ENCODE measurements around the gene ZNF564. TPM values are rescaled to one million over a fixed set of nuclear protein-coding genes. Genes with fewer than 3 reads are reported as not detected.

Gene ZNF564
- total RNA-seq, 1 donor from 2014 or later = 3.3 TPM

- DNase-seq (ENCODE audit: low read depth) = no peak
- no peak overlapping the region for H3K4me3 ChIP-seq (ENCODE audit: low read depth, low read length)
- TF ChIP-seq, protein P1, sequence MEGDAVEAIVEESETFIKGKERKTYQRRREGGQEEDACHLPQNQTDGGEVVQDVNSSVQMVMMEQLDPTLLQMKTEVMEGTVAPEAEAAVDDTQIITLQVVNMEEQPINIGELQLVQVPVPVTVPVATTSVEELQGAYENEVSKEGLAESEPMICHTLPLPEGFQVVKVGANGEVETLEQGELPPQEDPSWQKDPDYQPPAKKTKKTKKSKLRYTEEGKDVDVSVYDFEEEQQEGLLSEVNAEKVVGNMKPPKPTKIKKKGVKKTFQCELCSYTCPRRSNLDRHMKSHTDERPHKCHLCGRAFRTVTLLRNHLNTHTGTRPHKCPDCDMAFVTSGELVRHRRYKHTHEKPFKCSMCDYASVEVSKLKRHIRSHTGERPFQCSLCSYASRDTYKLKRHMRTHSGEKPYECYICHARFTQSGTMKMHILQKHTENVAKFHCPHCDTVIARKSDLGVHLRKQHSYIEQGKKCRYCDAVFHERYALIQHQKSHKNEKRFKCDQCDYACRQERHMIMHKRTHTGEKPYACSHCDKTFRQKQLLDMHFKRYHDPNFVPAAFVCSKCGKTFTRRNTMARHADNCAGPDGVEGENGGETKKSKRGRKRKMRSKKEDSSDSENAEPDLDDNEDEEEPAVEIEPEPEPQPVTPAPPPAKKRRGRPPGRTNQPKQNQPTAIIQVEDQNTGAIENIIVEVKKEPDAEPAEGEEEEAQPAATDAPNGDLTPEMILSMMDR (conservative IDR thresholded peaks at IDR 0.05; ENCODE audit: low read depth, low read length) = no peak
Observed at GRCh38 chr19:12546068-12546467, 5.2 kb downstream of the ZNF564 start.

DNA sequence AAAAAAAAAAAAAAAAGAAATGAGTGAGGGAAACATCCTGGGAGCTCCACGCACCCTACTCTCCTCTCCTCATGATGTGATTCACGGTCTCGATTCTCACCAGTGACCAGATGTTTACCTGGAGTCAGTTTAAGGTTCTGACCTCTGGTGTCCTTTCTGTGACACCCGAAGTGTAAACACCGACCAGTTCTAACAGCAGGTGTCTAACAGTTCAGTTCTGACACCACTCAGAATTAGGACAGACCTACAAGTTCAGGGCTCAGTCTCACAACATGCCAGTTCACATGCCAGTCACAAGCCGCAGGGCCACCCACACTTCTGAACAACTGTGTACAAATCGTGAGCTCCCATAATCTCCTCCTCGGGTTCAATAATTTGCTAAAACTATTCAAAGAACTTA lies 6.0 kb downstream of the ZNF564 start:
- DNase-seq (ENCODE audit: low read depth) = no peak
- TF ChIP-seq, protein P1 (conservative IDR thresholded peaks at IDR 0.05; ENCODE audit: low read depth, low read length) = no peak
- H3K4me3 ChIP-seq (ENCODE audit: low read depth, low read length) = no peak overlapping the region

DNA sequence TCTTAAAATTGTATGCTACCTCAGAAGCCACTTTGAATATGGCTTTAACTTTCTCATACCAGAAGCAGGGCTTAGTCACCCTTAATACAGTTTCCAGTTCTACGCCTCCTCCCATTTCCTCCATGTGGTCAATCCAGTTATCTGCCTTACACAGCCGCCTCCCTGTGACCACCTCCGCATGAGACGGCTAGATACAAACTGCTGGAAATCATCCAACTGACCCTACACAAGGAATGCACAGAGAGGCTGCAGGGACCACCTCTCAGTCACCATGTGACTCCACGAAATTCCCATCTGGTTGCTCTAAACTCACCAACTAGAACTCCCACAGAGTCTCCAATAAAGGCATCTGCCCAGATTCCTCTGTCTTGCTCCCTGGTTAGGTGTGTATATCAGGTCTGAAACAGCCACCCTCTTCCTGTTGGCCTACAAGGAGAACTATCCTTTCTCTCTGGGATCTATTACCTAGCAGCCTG lies 6.8 kb downstream of the ZNF564 start:
- no peak overlapping the region for H3K4me3 ChIP-seq (ENCODE audit: low read depth, low read length)
- DNase-seq (ENCODE audit: low read depth) = no peak
- TF ChIP-seq, protein P1 (conservative IDR thresholded peaks at IDR 0.05; ENCODE audit: low read depth, low read length) = no peak

DNA sequence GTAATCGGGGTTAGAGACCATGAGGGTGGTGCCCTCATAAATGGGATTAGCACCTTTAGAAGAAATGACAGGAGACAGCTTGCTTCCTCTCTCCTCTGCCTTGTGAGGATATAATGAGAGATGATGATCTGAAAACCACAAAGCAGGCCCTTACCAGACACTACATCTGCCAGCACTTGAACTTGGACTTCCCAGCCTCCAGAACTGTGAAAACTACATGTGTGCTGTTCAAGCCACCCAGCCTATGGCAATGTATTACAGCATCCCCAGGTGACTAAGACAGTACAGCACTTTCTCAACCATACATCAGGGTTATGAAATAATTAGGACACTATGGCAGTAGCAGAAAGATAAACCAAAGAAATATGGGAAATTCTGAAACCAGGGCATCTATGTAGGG lies 7.4 kb downstream of the ZNF564 start:
- no peak for DNase-seq (ENCODE audit: low read depth)
- TF ChIP-seq, protein P1 (conservative IDR thresholded peaks at IDR 0.05; ENCODE audit: low read depth, low read length) = no peak
- no peak overlapping the region for H3K4me3 ChIP-seq (ENCODE audit: low read depth, low read length)

DNA sequence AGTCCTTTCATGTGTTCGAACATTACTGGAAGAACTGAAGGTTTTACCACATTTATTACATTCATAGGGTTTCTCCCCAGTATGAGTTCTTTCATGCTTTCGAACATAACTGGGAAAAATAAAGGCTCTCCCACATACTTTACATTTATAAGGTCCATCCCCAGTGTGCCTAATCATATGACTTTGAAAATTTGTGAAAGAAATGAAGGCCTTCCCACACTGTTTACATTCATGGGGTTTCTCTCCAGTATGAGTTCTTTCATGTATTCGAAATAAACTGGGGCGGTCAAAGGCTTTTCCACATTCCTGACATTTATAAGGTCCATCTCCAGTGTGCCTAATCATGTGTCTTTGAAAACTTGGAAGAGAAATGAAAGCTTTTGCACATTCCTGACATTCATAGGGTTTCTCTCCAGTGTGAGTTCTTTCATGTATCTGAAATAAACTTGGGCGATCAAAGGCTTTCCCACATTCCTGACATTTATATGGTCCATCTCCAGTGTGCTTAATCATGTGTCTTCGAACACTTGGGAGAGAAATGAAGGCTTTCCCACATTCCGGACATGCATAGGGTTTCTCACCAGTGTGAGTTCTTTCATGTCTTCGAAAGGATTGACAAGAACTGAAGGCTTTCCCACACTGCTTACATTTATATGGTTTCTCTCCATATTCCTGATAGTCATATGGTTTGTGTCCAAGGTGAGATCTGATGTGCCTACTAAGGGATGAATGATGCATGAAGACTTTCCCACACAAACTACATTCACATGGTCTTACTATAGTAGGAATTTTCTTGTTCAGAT lies 24.0 kb downstream of the ZNF564 start:
- no peak overlapping the region for H3K4me3 ChIP-seq (ENCODE audit: low read depth, low read length)
- DNase-seq (ENCODE audit: low read depth) = peak; percentile 18
- TF ChIP-seq, protein P1 (conservative IDR thresholded peaks at IDR 0.05; ENCODE audit: low read depth, low read length) = no peak

DNA sequence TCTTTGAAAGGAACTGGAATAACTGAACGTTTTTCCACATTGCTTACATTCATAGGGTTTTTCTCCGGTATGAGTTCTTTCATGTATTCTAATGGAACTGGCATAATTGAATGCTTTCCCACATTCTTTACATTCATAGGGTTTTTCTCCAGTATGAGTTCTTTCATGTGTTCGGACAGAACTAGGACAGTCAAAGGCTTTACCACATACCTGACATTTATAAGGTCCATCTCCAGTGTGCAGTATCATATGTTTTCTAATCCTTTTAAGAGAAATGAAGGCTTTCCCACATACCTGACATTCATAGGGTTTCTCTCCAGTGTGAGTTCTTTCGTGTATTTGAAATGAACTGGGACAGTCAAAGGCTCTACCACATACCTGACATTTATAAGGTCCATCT lies 24.7 kb downstream of the ZNF564 start:
- no peak overlapping the region for H3K4me3 ChIP-seq (ENCODE audit: low read depth, low read length)
- DNase-seq (ENCODE audit: low read depth) = no peak
- TF ChIP-seq, protein P1 (conservative IDR thresholded peaks at IDR 0.05; ENCODE audit: low read depth, low read length) = no peak

- DNase-seq (ENCODE audit: low read depth) = no peak
- no peak overlapping the region for H3K4me3 ChIP-seq (ENCODE audit: low read depth, low read length)
- TF ChIP-seq, protein P1 (conservative IDR thresholded peaks at IDR 0.05; ENCODE audit: low read depth, low read length) = no peak
Observed at GRCh38 chr19:12521996-12522395, 29.3 kb downstream of the ZNF564 start.
